ENCODE results near the gene POGZ.

- TF ChIP-seq GATA2 (IDR thresholded peaks at IDR 0.05; ENCODE audit: low read depth, low read length): no peak
- no peak for TF ChIP-seq GATA3 (IDR thresholded peaks at IDR 0.05; ENCODE audit: low read depth, low read length)
Observed at GRCh38 chr1:151419819-151420218, 39.5 kb downstream of the POGZ start.
